Esophagus muscularis mucosa (tissue), 4 donors: ENCODE data around the gene BBS1. TPM values are rescaled to one million over a fixed set of nuclear protein-coding genes. Genes with fewer than 3 reads are reported as not detected.
"Not testable (repeated sequence)": the region's sequence is repeated elsewhere in the genome, so short reads cannot be mapped to it uniquely, and the experiment has no call there.

Source experiments
- DNase-seq: peaks from one replicate; pipeline ENCODE4 v3.0.0-alpha.2; 2017; ENCODE audit errors: extremely low spot score
- H3K27ac ChIP-seq, 4 donors: fragments of 200-600 bp; sonication (generic); replicated peaks in 1 of 4; 1 replicate in 3 of 4; 2 replicates in 1 of 4; pipeline ENCODE4 v1.5.1; 2016 to 2019; ENCODE audit warnings: mild to moderate bottlenecking in 1 of 4
- H3K27me3 ChIP-seq, 4 donors: fragments of 200-600 bp; sonication (generic); one replicate each; pipeline versions ENCODE4 v1.5.1 to v1.6.0; 2016 to 2019
- H3K36me3 ChIP-seq, 4 donors: fragments of 200-600 bp; sonication (generic); one replicate each; pipeline ENCODE4 v1.5.1; 2016 to 2019
- H3K4me1 ChIP-seq, 4 donors: fragments of 200-600 bp; sonication (generic); one replicate each; pipeline ENCODE4 v1.5.1; 2016 to 2019
- H3K4me3 ChIP-seq, 4 donors: fragments of 200-600 bp; sonication (generic); 1 replicate in 2 of 4; 2 replicates in 2 of 4; pipeline ENCODE4 v1.5.1; 2016 to 2019; ENCODE audit warnings: mild to moderate bottlenecking in 4 of 4, moderate library complexity in 1 of 4
- H3K9me3 ChIP-seq, 4 donors: fragments of 200-600 bp; sonication (generic); 1 replicate in 3 of 4; 2 replicates in 1 of 4; pipeline ENCODE4 v1.5.1; 2016 to 2019
- CTCF ChIP-seq, 3 experiments: fragments of 200-600 bp in 2 of 3; fragments of 450-650 bp in 1 of 3; sonication (generic) in 2 of 3; IDR thresholded peaks; one replicate each; pipeline ENCODE4 v1.5.1; 2017 to 2019; ENCODE audit warnings: antibody characterized with exemption in 3 of 3, mild to moderate bottlenecking in 2 of 3, moderate library complexity in 1 of 3
- EP300 ChIP-seq: sonication (generic); formaldehyde crosslinking; IDR thresholded peaks from one replicate; pipeline ENCODE4 v1.6.1; 2017; ENCODE audit warnings: antibody characterized with exemption
- POLR2A ChIP-seq: fragments of 450-650 bp; IDR thresholded peaks from one replicate; pipeline ENCODE4 v1.6.1; 2017; ENCODE audit warnings: antibody characterized with exemption, moderate library complexity, mild to moderate bottlenecking, low read depth
- POLR2AphosphoS5 ChIP-seq, 2 donors: sonication (generic); formaldehyde crosslinking; IDR thresholded peaks; one replicate each; pipeline ENCODE4 v1.6.1; 2017; ENCODE audit warnings: antibody characterized with exemption in 2 of 2
- WGBS: methylation state at CpG from one replicate; pipeline ENCODE4 v1.1.5; 2018; 5-methylcytosine and 5-hydroxymethylcytosine counted together
- intact Hi-C: fragments of 100-400 bp; cut with DNase I; formaldehyde crosslinking; loops from one replicate; pipeline ENCODE4 v1.15.1; 2023
- total RNA-seq, 4 donors: library from RNA; depleted of rRNA; stranded (reverse); fragments of >200 nt; gene quantifications; one replicate each; pipeline versions ENCODE4 v1.1.0 to v1.2.1, GENCODE V29; 2016

Gene BBS1
- total RNA-seq: 10 to 100 TPM; 68.1 to 78.5 (median 73.1) TPM

DNA sequence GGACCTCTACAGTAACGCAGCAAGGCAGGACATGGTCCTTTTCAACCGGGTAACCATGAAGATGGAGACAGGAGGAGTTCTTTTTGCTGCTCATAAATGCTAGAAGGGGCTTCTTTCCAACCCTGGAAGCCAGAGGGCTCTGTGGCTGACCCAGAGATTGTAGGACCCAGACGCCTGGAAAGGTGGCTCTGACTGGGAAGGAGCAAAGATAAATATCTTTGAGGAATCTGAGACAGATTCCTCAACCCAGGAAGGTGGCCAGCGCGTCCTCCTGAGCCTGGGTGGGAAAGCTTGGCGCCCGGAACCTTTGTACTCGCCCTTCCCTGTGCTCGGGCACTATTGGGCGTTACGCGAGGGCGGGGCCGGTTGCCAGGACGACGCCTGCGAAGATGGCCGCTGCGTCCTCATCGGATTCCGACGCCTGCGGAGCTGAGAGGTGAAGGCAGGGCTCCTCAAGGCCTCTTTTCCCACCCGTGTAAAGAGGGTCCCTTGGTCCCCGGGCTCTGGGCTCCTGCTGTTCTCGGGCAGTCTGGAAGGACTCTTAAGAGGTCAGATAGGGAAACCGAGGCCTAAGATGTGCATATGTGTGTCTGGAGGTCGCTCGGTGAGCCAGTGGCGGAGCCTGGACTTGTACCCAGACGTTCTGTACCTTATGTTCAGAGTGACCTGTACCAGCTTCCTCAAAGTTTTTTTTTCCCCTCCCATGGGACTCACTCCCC lies at the start of gene BBS1:
Gene BBS1, plus strand, starts transcription at position 365 of the 719 bp plus-strand sequence. Its CDS starts 25 bp downstream, at position 390.
- intact Hi-C loops: no loop called here
- no peaks in the 10 kb centered on the region for H3K27me3 ChIP-seq
- TF ChIP-seq POLR2A: no peak
- TF ChIP-seq CTCF (IDR thresholded peaks at IDR 0.05): peak in 1 of 3 experiments; percentile 22
- TF ChIP-seq POLR2AphosphoS5 (IDR thresholded peaks at IDR 0.05): peak; percentile 87 to 93
- no peak for TF ChIP-seq EP300
- peaks cover 10 to 26% (median 19%) of the 10 kb centered on the region in 4 donors for H3K36me3 ChIP-seq
- H3K4me1 ChIP-seq: peaks cover 9 to 25% (median 21%) of the 10 kb centered on the region in 4 donors
- peak within 1 kb of the TSS; percentile 64 to 80 (median 68) for H3K27ac ChIP-seq
- WGBS: under 1% methylated on average over 27 of the region's 31 CpGs
- peak; percentile 95 for DNase-seq
- H3K9me3 ChIP-seq: no peaks in the 10 kb centered on the region
- peak within 1 kb of the TSS; percentile 68 to 84 (median 79) for H3K4me3 ChIP-seq

DNA sequence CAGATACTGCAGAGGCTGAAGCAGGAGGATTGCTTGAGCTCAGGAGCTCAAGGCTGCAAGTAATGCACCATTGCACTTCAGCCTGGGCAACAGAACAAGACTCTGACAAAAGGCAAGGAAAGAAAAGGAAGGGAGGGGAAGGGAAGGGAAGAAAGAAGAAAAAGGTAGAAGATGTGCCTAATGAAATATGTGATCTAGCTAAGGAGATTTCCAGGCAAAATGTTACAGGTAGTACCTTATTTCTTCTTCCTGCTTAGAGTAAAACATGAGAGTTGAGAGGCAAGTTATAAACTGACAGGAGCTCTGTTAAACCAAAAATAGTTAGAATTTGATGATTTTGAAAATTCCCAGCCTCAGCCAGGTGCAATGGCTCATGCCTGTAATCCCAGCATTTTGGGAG lies 48.4 kb upstream of the BBS1 start:
- H3K27me3 ChIP-seq: no peaks in the 10 kb centered on the region
- no peak for TF ChIP-seq EP300
- no peak for TF ChIP-seq POLR2A
- no peak for TF ChIP-seq CTCF (IDR thresholded peaks at IDR 0.05)
- no peak for TF ChIP-seq POLR2AphosphoS5 (IDR thresholded peaks at IDR 0.05)
- H3K9me3 ChIP-seq: peaks cover 0 to 7% (median 0%) of the 10 kb centered on the region in 4 donors
- intact Hi-C loops: no loop called here
- no peak overlapping the region for H3K27ac ChIP-seq
- H3K36me3 ChIP-seq: no peaks in the 10 kb centered on the region
- no peak overlapping the region for H3K4me3 ChIP-seq
- peaks cover 0 to 18% (median 12%) of the 10 kb centered on the region in 4 donors for H3K4me1 ChIP-seq
- no peak for DNase-seq

GRCh38 chr11:66462911-66463310 lies 47.5 kb upstream of the BBS1 start:
- no peaks in the 10 kb centered on the region for H3K27me3 ChIP-seq
- intact Hi-C loops: no loop called here
- TF ChIP-seq CTCF (IDR thresholded peaks at IDR 0.05): no peak
- TF ChIP-seq POLR2A: no peak
- TF ChIP-seq POLR2AphosphoS5 (IDR thresholded peaks at IDR 0.05): no peak
- TF ChIP-seq EP300: no peak
- no peak overlapping the region for H3K27ac ChIP-seq
- WGBS: 95% methylated on average over 3 of the region's 3 CpGs
- no peak overlapping the region for H3K4me3 ChIP-seq
- peaks cover 8 to 27% (median 20%) of the 10 kb centered on the region in 4 donors for H3K4me1 ChIP-seq
- no peak for DNase-seq
- H3K9me3 ChIP-seq: peaks cover 0 to 7% (median 0%) of the 10 kb centered on the region in 4 donors
- H3K36me3 ChIP-seq: no peaks in the 10 kb centered on the region

- H3K27ac ChIP-seq, H3K4me3 ChIP-seq, DNase-seq, H3K36me3 ChIP-seq, intact Hi-C loops, H3K27me3 ChIP-seq, H3K9me3 ChIP-seq: not testable (repeated sequence)
- WGBS: 91% methylated on average over 5 of the region's 5 CpGs
- H3K4me1 ChIP-seq: peaks cover 10 to 36% (median 27%) of the 10 kb centered on the region in 4 donors
These were observed 46.3 kb upstream of the BBS1 start for GRCh38 chr11:66464116-66464515.

- H3K9me3 ChIP-seq: peaks cover 0 to 7% (median 0%) of the 10 kb centered on the region in 4 donors
- peaks cover 10 to 36% (median 27%) of the 10 kb centered on the region in 4 donors for H3K4me1 ChIP-seq
- H3K36me3 ChIP-seq: peaks cover 0 to 12% (median 0%) of the 10 kb centered on the region in 4 donors
- no peaks in the 10 kb centered on the region for H3K27me3 ChIP-seq
- intact Hi-C loops: no loop called here
- H3K27ac ChIP-seq: no peak overlapping the region
- WGBS: 100% methylated on average over 1 of the region's 1 CpG
- TF ChIP-seq CTCF (IDR thresholded peaks at IDR 0.05) (no peak), POLR2A (no peak), POLR2AphosphoS5 (IDR thresholded peaks at IDR 0.05) (no peak), EP300 (no peak)
- H3K4me3 ChIP-seq: no peak overlapping the region
- DNase-seq: no peak
These were observed 45.5 kb upstream of the BBS1 start for GRCh38 chr11:66464916-66465315.
